Heart right ventricle (tissue), 16 donors: ENCODE results near the gene ENPP7. TPM values are rescaled to one million over a fixed set of nuclear protein-coding genes. Genes with fewer than 3 reads are reported as not detected.
A peak's percentile ranks its signal among the peaks of the same experiment; 100 is the strongest.

ENCODE experiments used
- ATAC-seq, 8 donors: fragments of 200-7000 bp; cut with Tn5 transposase; one replicate each; pipeline ENCODE4 v1.9.1; 2020; ENCODE audit warnings: mild to moderate bottlenecking in 8 of 8, moderate library complexity in 8 of 8, moderate number of reproducible peaks in 1 of 8
- DNase-seq, 2 donors: peaks; one replicate each; pipeline ENCODE4 v3.0.0-alpha.2; 2020
- H3K27ac ChIP-seq, 10 donors: fragments of 200-600 bp; sonication (generic) in 2 of 10; one replicate each; pipeline versions ENCODE4 v1.5.0 to v1.8.0; 2020 to 2022; ENCODE audit warnings: mild to moderate bottlenecking in 3 of 10
- H3K27me3 ChIP-seq, 7 donors: fragments of 200-600 bp; one replicate each; pipeline ENCODE4 v1.8.0; 2021 to 2022; ENCODE audit warnings: mild to moderate bottlenecking in 2 of 7
- H3K36me3 ChIP-seq, 9 donors: fragments of 200-600 bp; sonication (generic) in 1 of 9; one replicate each; pipeline versions ENCODE4 v1.5.0 to v1.8.0; 2020 to 2022; ENCODE audit warnings: mild to moderate bottlenecking in 2 of 9
- H3K4me1 ChIP-seq, 9 donors: fragments of 200-600 bp; sonication (generic) in 1 of 9; one replicate each; pipeline versions ENCODE4 v1.5.0 to v1.8.0; 2020 to 2022; ENCODE audit warnings: mild to moderate bottlenecking in 4 of 9
- H3K4me3 ChIP-seq, 10 donors: fragments of 200-600 bp; sonication (generic) in 2 of 10; one replicate each; pipeline versions ENCODE4 v1.5.0 to v1.8.0; 2020 to 2022; ENCODE audit warnings: mild to moderate bottlenecking in 7 of 10, moderate library complexity in 2 of 10
- H3K9me3 ChIP-seq, 11 donors: fragments of 200-600 bp in 10 of 11; sonication (generic) in 2 of 11; one replicate each; pipeline versions ENCODE4 v1.5.0 to v1.8.0; 2013 to 2022; ENCODE audit warnings: mild to moderate bottlenecking in 2 of 11, control low read depth in 1 of 11, moderate library complexity in 1 of 11
- CTCF ChIP-seq, 9 donors: fragments of 200-600 bp; sonication (generic) in 2 of 9; IDR thresholded peaks; one replicate each; pipeline versions ENCODE4 v1.5.0 to v1.8.0; 2021 to 2022; ENCODE audit warnings: antibody characterized with exemption in 9 of 9, mild to moderate bottlenecking in 5 of 9, moderate library complexity in 1 of 9
- WGBS, 2 donors: extraction: QIAGEN DNeasy Blood & Tissue Kit; methylation state at CpG; one replicate each; pipeline ENCODE4 v1.1.7; 2013; ENCODE audit warnings: inconsistent platforms in 1 of 2; 5-methylcytosine and 5-hydroxymethylcytosine counted together
- intact Hi-C, 10 donors: fragments of 100-400 bp; cut with DNase I; formaldehyde crosslinking; loops; one replicate each; pipeline versions ENCODE4 v1.11.1 to v1.14.2; 2022
- polyA plus RNA-seq, 2 donors: library from polyadenylated mRNA; stranded (reverse); fragments of 200-250 nt; gene quantifications; one replicate each; pipeline ENCODE4 v1.2.3, GENCODE V29; 2013
- total RNA-seq, 10 donors: library from RNA; stranded (reverse); fragmentation: NEBNext Ultra II Directional in 3 of 10; extraction: Animal tissue kit (Norgen Biotek cat#: 25700) in 3 of 10; gene quantifications; one replicate each; pipeline versions ENCODE4 v1.2.1 to v1.2.4, GENCODE V29; 2021 to 2023
- donor health status: Arrhythmogenic right ventricular cardiomyopathy.
- donor health status: ischemic (EF 13 %, LVEDD 7.1; RV severe dilation, severe dysfunction).
- donor health status: healthy with polysubstance abuse.
- donor health status: DM: no; HTN: yes; CAD: no.
- donor health status: DM: no; HTN: no; CAD: no.
- donor health status: ischemic (EF 25% LVEDD 6.9; RV normal size, moderate dysfunction).
- donor health status: ischemic (EF 25% LVEDD 5.7; RV mildly dilated, moderate dysfunction).
- donor health status: healthy.
- donor health status: DM: yes; HTN: yes; CAD: no.
- donor health status: Ischemic cardiomyopathy.
- donor health status: ischemic (EF 35%, LVEDD 5.7; RV mildly dilated, moderate dysfunction).
- donor health status: nonischemic (EF 11% LVEDD 7.7; RV severe dilation, severe dysfunction).
- donor health status: DM: yes; HTN: yes; CAD: no.
- donor health status: PGD.
- donor health status: ischemic (EF 29% LVEDD 5.4; RV normal size, mild dysfunction).
- donor health status: nonischemic (EF 23%, LVEDD 6.1; RV moderate dilation, normal function).

ENPP7 gene
- total and polyA plus RNA-seq, 12 donors = not detected

DNA sequence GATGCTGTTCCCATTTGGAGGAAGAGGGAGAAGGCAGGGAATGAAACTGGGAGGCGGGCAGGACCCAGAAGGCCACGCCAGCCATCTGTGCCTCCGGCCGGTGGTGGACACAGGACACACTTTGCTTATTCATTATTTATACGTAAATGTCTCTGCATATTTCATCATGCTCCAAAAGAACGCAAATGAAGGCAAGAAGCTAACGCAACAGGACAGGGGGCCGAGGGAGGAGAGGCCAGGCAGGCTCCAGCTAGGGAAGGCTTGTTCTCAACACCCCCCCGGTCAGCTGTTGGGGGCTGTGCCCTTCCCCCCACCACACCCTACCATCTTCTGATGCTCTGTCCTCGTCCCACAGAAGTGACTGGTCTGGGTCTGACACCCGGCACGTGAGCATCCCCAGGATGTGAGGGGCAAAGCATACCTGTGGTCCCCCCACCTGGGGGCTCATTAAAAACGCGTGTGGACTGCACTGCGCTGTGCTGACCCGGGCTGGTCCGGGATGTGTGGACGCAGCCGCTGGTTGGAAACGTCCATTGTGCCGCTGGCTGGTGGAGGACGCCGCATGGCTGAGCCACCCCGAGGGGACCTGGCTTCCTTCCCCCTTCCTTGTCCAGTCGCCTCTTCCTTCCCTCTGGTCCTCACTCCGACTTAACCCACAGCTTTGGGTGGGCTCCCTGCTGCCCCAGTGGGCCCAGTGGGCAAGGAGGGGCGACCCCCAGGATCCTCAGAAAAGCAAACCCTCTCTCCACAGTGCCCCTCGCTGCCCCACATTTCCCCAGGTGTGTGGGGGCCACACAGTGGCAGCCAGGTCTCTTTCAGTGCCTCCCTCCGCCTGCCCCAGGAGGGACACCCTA lies 46.4 kb upstream of the ENPP7 start:
- no peaks in the 10 kb centered on the region for H3K36me3 ChIP-seq
- no peak overlapping the region for H3K27ac ChIP-seq
- peaks cover 0 to 75% (median 57%) of the 10 kb centered on the region in 7 donors for H3K27me3 ChIP-seq
- no peak overlapping the region for H3K4me3 ChIP-seq
- H3K9me3 ChIP-seq = no peaks in the 10 kb centered on the region
- ATAC-seq (peak in 1 of 8 donors; percentile 12), DNase-seq (no peak)
- no peak for TF ChIP-seq CTCF (IDR thresholded peaks at IDR 0.05)
- intact Hi-C loops = no loop called here
- no peaks in the 10 kb centered on the region for H3K4me1 ChIP-seq
- WGBS, 2 donors = 70 to 79% methylated on average over 29 of the region's 29 CpGs

- Histone ChIP-seq H3K4me1 (no peaks in the 10 kb centered on the region), H3K4me3 (no peak overlapping the region), H3K27ac (no peak overlapping the region), H3K36me3 (no peaks in the 10 kb centered on the region), H3K9me3 (no peaks in the 10 kb centered on the region), H3K27me3 (peaks cover 0 to 69% (median 52%) of the 10 kb centered on the region in 7 donors)
- no peak for DNase-seq
- TF ChIP-seq CTCF (IDR thresholded peaks at IDR 0.05) = no peak
- 40 to 58% methylated on average over 9 of the region's 9 CpGs for WGBS, 2 donors
- intact Hi-C loops = no loop called here
- peak in 1 of 8 donors; percentile 12 for ATAC-seq
Measured at GRCh38 chr17:79685121-79685520, 45.6 kb upstream of the ENPP7 start.

- Histone ChIP-seq H3K9me3 (no peaks in the 10 kb centered on the region), H3K4me3 (no peak overlapping the region), H3K36me3 (no peaks in the 10 kb centered on the region), H3K27me3 (peaks cover 0 to 55% (median 38%) of the 10 kb centered on the region in 7 donors), H3K4me1 (peaks cover 0 to 3% (median 3%) of the 10 kb centered on the region in 9 donors), H3K27ac (no peak overlapping the region)
- DNase-seq (no peak), ATAC-seq (peak in 1 of 8 donors; percentile 7)
- 83 to 85% methylated on average over 17 of the region's 17 CpGs for WGBS, 2 donors
- intact Hi-C loops = no loop called here
- TF ChIP-seq CTCF (IDR thresholded peaks at IDR 0.05) = no peak
Measured at GRCh38 chr17:79686476-79686875, 44.3 kb upstream of the ENPP7 start.

GRCh38 chr17:79690466-79690865 lies 40.3 kb upstream of the ENPP7 start:
- no peak for DNase-seq
- Histone ChIP-seq H3K4me3 (no peak overlapping the region), H3K27ac (no peak overlapping the region), H3K9me3 (no peaks in the 10 kb centered on the region), H3K36me3 (no peaks in the 10 kb centered on the region), H3K27me3 (peaks cover 0 to 34% (median 13%) of the 10 kb centered on the region in 7 donors), H3K4me1 (peaks cover 4 to 18% (median 14%) of the 10 kb centered on the region in 9 donors)
- ATAC-seq = no peak
- intact Hi-C loops = no loop called here
- WGBS, 2 donors = 55 to 58% methylated on average over 10 of the region's 10 CpGs
- no peak for TF ChIP-seq CTCF (IDR thresholded peaks at IDR 0.05)
